OCI-LY3 (cell line): ENCODE measurements around the gene SFSWAP.

ENCODE experiments used
- EZH2phosphoT487 ChIP-seq: fragments of 200-600 bp; shearing (Covaris generic); IDR thresholded peaks from 2 replicates; pipeline ENCODE4 v1.6.1; 2018; ENCODE audit warnings: antibody characterized with exemption, mixed run types, low read depth
- TF ChIP-seq, protein P1 (sequence below): fragments of 200-600, 300-600 bp; sonication (generic); IDR thresholded peaks from 2 replicates; pipeline ENCODE4 v1.5.1; 2014; ENCODE audit warnings: antibody characterized with exemption, low read length, low read depth

- TF ChIP-seq, protein P1, sequence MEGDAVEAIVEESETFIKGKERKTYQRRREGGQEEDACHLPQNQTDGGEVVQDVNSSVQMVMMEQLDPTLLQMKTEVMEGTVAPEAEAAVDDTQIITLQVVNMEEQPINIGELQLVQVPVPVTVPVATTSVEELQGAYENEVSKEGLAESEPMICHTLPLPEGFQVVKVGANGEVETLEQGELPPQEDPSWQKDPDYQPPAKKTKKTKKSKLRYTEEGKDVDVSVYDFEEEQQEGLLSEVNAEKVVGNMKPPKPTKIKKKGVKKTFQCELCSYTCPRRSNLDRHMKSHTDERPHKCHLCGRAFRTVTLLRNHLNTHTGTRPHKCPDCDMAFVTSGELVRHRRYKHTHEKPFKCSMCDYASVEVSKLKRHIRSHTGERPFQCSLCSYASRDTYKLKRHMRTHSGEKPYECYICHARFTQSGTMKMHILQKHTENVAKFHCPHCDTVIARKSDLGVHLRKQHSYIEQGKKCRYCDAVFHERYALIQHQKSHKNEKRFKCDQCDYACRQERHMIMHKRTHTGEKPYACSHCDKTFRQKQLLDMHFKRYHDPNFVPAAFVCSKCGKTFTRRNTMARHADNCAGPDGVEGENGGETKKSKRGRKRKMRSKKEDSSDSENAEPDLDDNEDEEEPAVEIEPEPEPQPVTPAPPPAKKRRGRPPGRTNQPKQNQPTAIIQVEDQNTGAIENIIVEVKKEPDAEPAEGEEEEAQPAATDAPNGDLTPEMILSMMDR = no peak
- TF ChIP-seq EZH2phosphoT487 = no peak
Observed at GRCh38 chr12:131815131-131815530, 104.2 kb downstream of the SFSWAP start.
